Fibroblast of skin of left quadriceps (primary cell): ENCODE data around the gene HARBI1.

Experiments
- DNase-seq, 2 experiments: peaks; one replicate each; pipeline ENCODE4 v3.0.0-alpha.2; 2013; ENCODE audit warnings: low read depth in 2 of 2

The HARBI1 gene

DNA sequence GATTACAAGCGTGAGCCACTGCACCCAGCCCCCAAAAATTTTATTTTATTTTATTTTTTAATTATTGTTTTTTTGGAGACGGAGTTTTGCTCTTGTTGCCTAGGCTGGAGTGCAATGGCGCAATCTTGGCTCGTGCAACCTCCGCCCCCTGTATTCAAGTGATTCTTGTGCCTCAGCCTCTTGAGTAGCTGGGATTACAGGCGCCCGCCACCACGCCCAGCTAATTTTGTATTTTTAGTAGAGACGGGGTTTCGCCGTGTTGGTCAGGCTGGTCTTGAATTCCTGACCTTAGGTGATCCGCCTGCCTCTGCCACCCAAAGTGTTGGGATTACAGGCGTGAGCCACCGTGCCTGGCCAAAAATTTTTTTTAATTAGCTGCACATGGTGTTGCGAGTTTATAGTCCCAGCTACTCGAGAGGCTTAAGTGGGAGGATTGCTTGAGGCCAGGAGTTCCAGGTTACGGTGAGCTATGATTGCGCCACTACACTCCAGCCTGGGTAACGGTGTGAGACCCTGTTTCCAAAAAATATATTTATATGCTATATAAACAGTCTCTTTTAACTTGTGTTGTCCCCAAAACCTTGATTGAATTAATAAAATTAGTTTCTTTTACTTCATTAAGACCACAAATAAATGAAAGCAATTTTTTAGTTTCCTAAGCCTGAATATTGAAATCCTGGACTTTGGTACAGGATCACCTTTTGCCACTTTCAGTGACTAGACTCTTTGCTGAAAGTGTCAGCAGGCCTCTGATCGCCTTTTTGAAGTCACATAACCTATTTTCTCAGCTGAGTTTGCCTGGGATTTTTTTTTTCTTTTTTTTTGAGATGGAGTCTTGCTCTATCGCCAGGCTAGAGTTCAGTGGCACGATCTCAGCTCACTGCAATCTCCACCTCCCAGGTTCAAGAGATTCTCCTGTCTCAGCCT is 16.5 kb upstream of the HARBI1 start:
- DNase-seq = no peak

DNA sequence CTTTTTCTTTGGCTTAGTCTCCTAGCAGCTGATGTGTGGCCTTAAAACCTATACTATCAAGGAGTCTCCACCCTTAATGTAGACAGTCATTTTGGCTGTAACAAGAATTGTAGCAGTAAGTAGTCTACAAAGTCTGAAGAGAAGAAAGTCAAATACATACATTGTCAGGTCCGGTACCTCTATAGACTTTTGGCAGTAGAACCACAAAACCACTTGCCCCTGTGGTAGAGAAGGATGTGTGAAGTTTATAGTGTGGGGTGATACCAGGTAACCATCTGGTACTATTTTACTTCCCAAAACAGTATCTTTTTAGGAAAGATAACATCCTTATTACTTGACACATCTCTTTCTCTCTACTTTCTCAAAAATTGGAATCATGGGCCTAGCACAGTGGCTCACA is 15.5 kb upstream of the HARBI1 start:
- DNase-seq = no peak

DNA sequence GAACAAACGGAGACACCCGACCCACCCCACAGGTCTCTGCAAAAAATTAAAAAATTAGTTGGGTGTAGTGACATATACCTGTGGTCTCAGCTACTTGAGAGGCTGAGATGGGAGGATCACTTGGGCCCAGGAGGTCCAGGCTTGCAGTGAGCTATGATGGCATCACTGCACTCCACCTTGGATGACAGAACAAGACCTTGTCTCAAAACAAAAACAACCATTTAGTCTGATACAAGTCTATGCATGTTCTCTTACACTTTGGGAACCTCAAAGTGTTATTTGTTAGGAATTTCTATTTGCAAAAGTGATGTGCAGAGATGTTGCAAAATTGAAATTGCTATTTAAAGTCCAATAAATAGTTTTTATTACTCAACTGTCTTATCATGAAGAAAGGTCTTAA is 14.6 kb upstream of the HARBI1 start:
- no peak for DNase-seq

DNA sequence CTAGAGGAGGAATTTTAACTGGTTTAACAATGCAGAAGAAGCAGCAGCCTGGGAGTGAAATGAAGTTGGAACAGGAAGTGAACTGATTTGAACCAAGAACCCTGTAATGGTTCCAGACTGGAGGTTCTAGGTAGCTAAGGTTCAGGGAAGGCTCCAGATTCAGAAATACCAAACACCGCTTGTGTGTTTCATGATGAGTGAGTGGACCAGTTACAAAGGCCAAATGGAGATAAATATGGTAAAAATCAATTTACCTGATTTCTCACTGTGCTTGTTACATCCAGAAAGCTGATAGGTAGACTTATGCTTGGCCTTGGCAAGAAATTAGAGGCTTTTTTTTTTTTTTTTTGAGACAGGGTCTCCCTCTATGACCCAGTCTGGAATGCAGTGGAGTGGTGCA is 13.2 kb upstream of the HARBI1 start:
- no peak for DNase-seq

DNA sequence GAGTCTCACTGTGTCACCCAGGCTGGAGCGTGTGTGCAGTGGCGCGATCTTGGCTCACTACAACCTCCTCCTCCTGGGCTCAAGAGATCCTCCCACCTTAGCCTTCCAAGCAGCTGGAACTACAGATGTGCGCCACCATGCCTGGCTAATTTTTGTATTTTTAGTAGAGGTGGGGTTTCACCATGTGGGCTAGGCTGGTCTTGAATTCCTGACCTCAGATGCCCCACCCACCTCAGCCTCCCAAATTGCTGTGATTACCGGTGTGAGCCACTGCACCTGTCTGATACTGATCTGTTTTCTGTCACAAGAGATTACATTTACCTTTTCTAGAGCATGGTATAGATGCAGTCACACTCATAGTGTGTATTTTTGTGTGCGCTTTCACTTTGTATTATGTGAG is 11.9 kb upstream of the HARBI1 start:
- DNase-seq = no peak

DNA sequence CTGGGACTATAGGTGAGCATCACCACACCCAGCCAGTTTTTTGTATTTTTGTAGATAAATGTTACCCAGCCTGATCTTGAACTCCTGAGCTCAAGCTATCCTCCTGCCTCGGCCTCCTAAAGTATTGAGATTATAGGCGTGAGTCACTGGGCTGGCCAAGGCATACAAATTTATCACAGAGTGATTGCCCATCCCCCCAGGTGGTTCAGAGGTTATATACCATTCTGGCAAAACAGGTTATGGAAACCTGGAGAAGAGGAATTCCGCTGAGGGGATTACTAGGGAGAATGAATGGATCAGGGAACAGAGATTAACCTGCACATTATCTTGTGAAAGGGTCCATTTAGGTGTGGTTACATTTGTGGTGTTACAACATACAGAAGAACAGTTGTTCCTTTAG is 8.4 kb upstream of the HARBI1 start:
- no peak for DNase-seq

DNA sequence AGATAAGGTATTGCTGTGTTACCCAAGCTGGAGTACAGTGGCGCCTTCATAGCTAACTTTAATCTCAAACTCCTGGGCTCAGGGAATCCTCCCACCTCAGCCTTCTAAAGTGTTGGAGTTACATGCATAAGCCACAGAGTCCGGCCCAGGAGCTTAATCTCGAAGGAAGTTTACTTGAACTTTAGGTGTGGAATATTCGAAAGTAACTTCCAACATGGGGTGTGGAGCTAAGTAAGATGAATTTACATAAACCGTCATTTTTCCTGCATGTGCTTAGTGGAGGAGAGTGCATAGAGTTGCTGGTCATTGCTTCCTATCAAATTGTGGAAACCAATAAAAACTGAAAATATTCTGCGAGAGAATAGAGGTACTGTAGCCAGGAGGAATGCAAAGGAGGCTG is 1.8 kb upstream of the HARBI1 start:
- DNase-seq = no peak

DNA sequence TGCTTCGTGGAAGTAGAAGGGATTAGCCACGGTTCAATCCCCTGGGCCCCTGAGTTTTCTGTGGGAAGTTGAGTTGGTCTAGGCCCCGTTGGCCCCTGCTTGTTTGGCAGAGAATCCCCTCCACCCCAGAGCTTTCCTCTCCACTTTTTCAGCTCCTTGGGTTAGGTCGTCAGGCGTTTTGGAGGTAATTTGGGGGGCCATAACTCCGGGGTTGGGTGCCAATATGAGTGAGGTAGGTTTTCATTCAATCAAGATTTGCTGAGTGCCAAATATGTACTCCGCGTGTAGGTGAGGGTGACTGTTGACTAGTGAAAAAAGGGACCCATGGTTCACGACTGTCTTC is 916 bp upstream of the HARBI1 start:
- no peak for DNase-seq

DNA sequence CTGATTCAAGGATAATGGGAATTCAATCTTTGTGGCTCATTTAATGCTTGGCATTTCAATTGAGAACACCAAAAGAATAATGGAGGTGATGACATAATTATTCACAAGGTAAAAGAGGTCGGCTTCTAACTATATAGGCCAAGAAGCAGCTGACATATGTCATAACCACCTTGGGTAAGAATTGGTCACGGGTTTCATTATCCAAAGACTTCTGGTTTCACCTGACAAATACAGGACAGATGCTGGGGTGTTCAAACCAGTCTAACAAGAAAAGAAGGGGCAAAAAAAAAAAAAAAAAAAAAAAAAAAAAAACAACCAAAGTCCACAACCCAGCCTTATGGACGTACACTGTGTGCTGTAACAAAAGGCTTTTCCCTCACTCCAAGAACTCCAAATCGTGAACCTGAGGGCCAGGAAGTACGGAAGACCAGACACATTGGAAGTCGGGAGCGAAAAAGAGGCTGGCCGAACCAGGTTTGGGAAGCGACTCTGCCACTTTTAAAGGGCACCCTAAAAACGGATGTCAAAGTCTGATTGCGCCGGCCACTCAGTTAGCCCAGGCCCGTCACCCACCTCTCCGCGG is 385 bp downstream of the HARBI1 start:
- no peak for DNase-seq

DNA sequence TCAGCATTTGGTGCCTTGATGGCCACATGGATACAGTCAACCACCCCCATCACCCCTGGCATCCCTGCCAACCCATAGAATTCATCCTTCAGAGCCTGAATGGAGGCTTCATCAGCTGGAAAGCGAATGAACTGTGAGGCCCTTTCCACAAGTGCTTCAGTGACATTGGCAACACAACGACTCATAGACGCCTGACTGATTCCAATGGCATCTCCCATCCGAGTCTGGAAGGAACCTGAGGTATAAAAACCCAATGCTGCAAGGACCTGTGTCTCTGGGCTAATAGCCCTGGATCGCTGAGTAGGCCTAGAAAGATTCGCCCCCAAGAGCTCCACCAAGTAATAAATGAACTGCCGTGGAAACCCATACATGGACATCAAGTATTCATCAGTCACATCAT is 1.3 kb downstream of the HARBI1 start:
- no peak for DNase-seq

DNA sequence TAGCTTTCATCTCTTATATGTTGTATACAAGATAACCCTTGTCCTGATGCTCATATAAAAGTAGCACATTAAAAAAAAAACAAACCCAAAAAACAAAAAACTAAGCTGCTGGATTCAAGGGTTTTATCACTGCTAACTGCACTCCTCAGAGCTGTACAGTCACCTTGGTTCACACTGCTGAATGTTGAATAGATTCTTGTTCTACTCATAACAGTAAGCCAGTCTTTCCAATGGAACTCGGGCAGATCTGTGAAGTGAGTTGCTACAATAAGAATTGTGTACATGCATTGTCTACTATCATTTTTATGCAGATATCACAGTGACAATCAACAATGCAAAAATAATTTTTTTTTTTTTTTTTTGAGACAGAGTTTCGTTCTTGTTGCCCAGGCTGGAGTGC is 4.7 kb downstream of the HARBI1 start:
- DNase-seq = no peak

DNA sequence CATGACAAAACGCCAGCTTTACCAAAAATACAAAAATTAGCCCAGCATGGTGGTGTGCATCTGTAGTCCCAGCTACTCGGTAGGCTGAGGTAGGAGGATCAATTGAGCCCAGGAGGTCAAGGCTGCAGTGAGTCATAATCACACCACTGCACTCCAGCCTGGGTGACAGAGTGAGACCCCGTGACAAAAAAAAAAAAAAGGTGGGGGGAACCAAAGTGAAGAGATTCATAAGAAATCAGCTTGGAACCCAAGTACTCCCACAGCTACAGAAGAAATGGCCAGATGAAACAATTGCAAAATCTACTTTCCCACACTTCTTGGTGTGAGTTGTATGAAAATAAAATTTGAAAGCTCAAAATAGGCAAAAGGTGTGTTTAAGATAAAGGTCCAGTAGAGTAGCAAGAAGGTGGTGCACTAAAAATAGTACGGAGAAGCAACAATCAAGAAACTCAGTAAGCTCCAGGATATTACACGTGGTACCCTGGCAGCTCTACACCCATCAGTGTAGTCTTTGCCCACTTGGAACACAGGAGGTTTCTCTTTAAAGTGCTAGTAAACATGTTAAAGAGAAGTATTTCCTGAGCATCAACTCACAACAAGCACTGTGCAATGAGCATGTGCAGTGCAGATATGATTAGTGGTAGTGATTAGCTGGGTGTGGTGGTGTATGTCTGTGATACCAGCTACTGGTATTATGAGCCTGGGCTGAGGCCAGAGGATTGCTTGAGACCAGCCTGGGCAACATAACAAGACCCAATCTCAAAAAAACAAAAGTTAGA is 5.3 kb downstream of the HARBI1 start:
- DNase-seq = no peak

DNA sequence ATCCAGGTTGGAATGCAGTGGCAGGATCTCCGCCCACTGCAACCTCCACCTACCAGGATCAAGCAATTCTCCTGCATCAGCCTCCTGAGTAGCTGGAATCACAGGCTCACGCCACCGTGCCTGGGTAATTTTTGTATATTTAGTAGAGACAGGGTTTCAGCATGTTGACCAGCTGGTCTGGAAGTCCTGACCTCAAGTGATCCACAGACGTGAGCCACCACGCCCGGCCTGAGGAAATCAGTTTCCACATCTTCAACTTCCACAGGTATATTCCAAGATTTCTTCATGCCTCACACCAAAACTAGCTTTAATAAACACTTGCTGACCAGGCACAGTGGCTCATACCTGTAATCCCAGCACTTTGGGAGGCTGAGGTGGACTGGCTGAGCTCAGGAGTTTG is 7.6 kb downstream of the HARBI1 start:
- no peak for DNase-seq

DNA sequence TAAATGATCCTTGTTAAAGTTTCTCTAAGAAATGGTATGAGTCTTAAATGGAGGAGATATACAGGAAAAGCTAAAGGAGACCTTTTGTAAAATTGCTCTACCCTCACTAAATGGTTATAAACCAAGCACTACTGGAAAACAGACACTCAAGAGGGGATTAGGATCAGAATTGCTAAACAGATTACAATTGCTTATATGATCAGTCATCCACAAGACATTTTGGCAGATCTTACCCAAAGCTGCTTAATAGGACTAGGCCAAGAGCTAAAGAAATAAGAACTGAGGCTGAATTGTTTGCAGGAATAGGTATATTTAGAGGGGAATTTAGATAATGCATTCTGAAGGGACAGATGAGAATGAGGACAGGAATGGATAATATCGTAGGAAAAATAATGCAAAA is 9.5 kb downstream of the HARBI1 start:
- DNase-seq = no peak

DNA sequence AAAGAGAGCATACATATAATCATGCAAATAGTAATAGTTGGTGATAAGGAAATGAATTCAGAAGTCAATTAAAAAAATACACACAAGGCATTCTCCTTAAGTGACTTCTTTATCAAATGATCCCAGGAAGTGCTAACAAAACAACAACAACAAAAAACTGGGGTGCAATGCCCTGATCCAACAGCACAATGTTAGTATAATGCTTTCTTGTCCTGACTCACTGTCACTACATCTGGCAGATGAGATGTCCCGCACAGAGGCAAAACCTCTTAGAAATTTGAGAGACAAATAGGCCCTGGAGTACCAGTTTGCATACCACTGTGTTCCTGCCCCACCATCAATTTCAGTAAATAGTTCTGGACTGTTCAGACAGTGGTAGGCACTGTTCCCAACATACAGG is 12.2 kb downstream of the HARBI1 start:
- no peak for DNase-seq

DNA sequence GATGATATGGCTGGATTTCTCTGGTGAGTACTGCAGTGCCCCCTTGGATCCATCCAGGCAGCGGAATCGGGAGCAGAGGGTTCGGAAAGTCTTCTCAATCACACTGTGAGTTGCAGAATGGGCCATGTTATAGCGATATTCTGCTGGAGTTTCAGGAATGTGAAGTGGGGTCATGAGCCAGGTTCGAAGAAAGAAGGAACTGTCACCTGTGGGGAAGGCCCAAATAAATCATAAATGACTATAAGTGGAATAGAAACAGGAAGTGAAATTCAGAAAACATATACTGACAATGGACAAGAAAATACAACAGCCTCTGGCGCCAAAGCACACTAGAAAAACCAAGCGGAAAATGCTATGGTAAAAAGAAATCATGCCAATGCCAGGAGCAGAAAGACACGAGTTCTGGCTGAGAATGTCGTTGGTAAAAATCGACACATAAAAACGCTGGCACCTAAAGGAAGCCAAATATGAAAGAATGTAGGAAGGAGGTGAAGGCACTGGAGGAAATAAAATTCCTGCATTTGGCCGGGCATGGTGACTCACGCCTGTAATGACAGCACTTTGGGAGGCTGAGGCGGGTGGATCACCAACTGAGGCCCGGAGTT is 13.2 kb downstream of the HARBI1 start:
- no peak for DNase-seq

DNA sequence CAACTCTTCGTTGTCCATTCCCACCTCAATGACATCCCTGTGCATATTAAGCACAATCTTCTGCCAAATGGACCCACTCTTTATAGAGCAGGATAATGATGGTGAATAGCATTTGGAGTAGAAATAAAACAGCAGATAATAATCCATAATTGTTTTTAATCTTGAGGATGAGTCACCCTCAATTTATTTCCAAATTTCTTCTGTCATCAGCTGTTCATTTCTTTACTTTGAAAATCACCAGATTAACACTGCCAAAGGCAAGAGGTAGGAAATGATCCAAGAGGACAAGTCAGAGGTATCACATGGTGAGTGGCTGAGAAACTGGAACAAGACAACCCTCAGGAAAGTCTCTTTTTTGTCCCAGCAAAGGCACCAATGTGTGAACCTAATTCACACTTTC is 15.9 kb downstream of the HARBI1 start:
- DNase-seq = no peak

DNA sequence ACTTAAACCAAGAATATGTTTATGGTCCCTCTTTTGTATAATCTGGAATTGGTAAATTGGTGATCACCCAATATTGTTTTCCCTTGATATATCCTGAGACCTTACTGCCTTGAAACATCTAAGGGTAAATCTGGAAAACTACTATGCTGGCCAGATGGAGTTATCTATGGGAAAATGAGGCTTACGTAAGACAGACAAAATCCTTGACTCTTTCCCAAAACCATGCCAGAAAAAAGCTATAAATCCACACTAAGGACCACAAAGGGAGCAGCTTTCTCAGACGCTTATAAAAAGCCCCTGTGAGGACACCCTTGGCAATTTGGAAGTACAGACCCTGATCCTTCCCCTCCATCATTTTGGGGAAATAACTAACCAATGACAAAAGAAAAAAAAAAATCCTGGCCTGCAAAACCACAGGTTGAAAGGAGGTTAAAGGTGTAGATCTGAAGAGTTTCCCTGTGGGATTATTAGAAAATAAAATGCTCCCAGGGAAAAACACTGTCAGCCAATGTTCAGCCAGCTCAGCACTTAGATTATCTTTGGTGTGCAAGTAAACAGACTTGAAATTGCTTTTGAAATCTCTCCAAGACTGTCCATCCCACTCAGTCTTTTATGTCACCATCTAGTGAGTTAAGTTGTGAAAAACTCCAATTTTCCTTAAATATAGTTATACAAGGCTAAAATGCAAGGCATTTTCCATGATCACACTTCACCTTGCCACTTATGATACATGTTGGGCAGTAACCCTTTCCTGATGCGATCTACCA is 16.6 kb downstream of the HARBI1 start:
- no peak for DNase-seq

DNA sequence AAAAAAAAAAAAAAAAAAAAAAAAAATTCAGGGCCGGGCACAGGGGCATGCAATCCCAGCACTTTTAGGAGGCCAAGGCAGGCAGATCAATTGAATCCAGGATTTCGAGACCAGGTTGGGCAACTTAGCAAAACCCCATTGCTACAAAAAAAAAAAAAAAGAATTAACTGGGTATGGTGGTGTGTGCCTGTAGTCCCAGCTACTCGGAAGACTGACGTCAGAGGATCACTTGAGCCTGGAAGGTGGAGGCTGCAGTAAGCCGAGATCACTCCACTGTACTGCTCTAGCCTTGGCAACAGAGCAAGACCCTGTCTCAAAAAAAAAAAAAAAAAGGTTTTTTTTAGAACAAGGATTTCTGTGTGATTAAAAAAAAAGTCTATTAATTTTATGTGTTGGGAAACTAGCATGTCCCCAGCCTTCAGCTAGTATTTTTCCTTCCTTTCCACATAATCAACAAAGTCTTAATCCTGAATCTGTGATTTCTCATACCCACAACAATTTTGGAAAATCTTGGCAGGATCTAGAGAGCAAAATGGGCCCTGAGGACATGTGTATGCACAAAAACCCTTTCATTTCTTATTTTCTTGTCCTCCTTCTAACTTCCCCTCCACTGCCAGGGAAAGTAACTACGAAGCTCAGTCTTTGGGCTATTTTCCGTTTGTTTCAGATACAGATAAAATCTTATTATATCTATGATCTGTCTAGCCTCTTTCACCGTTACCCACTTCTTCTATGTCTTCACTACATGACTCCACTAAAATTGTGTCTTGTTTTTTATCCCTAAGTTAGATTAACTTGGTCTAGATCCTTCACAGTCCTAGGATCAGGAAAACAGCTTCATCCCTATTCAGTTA is 17.5 kb downstream of the HARBI1 start:
- DNase-seq = no peak

DNA sequence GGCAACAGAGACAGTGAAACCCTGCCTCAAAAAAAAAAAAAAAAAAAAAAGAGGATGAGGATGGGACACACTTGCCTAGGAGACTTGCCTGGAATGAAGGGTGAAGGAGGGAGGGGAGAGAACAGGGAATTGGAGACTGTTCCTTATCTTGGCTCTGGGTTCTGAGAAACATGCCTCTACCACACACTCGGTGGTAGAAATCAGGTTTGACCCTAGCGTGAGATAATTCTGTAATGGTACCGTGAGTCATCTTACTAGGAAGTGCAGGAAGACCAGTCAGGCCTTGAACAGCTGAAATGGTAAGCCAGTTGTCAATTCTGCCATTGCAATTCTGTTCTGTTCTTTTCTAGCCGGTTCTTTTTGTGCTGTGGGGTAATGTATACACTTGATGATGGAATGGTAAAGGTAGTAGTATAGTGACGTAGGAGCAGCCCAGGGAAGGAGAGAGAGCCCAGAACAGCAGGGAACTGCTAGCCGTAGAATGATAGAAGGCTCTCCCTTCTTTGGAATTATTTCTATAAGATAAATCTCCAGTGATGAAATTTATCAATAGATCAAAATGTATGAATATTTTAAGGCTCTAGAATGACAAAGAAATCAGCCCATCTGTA is 19.3 kb downstream of the HARBI1 start:
- DNase-seq = no peak
